HG02852 (cell line): Measurements from ENCODE around the gene COPS7A.
"Not testable (repeated sequence)": the region's sequence is repeated elsewhere in the genome, so short reads cannot be mapped to it uniquely, and the experiment has no call there.

Experiments used
- ATAC-seq: cut with Tn5 transposase; IDR thresholded peaks from one replicate; pipeline ENCODE4 v1.9.1; 2021; ENCODE audit warnings: mild to moderate bottlenecking, moderate library complexity; ENCODE audit not compliant: unreplicated experiment

Gene COPS7A

DNA sequence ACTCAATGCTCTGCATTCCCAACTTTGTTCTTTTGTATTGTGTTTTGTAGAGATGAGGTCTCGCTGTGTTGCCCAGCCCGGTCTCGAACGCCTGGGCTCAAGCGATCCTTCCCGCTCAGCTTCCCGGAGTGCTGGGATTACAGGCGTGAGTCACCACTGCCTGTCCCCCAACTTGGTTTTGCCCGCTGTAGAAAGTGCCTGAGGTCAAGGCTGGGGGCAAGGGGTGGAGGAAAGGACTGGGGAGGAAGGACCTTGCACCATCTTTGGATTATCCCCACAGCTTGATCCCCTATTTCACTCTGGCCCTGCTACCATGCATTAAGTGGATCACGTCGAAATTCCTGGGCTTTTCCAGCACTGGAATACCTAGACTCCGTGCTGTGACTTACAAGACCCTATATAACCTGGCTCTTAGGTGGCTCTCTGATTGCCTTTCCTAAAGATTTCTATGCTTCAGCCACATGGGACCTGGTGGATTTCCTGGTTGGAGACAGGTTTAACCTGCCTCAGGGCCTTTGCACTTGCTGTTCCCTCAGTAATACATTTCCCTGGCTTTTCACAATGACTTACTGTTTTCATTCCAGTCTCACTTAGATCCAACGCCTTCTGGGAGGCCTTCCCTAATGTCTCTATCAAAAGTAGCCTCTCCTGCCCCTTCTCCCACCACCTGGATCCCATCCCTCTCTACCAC is 22.6 kb upstream of the COPS7A start:
- no peak for ATAC-seq

DNA sequence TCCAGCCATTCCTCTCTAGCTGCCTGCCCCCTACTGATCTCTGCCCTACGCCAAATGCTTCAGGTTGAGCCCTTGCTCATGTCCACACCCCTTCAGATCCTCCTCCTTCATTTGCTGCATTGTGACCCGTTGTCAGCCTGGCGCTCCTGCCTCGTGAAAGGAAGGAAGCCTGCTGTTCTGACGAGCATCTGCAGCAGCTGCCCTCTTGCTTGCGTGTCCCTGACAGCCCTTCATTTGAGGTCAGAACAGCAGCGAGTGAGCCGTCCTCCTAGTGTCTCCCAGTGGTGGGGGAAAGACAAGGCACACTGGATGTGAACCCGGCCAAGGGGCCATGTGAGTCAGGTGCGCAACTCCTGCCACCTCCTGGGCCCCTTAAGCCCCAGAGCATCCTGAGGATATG is 20.2 kb upstream of the COPS7A start:
- ATAC-seq: no peak

DNA sequence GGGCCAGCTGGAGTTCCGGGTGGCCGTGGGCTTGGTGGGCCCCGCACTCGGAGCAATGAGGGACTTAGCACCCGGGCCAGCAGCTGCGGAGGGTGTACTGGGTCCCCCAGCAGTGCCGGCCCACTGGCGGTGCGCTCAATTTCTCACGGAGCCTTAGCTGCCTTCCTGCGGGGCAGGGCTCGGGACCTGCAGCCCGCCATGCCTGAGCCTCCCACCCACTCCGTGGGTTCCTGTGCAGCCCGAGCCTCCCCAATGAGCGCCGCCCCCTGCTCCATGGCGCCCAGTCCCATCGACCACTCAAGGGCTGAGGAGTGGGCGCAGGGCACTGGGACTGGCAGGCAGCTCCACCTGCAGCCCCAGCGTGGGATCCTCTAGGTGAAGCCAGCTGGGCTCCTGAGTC is 15.5 kb upstream of the COPS7A start:
- ATAC-seq: not testable (repeated sequence)

DNA sequence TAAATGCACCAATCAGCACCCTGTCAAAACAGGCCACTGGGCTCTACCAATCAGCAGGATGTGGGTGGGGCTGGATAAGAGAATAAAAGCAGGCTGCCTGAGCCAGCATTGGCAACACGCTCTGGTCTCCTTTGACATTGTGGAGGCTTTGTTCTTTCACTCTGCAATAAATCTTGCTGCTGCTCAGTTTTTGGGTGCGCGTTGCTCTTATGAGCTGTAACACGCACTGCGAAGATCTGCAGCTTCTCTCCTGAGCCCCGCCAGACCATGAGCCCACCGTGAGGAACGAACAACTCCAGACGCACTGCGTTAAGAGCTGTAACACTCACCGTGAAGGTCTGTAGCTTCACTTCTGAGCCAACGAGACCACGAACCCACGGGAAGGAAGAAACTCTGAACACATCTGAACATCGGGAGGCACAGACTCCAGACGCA is 14.9 kb upstream of the COPS7A start:
- ATAC-seq: no peak

GRCh38 chr12:6716031-6716873 is 7.6 kb upstream of the COPS7A start:
- ATAC-seq: not testable (repeated sequence)

DNA sequence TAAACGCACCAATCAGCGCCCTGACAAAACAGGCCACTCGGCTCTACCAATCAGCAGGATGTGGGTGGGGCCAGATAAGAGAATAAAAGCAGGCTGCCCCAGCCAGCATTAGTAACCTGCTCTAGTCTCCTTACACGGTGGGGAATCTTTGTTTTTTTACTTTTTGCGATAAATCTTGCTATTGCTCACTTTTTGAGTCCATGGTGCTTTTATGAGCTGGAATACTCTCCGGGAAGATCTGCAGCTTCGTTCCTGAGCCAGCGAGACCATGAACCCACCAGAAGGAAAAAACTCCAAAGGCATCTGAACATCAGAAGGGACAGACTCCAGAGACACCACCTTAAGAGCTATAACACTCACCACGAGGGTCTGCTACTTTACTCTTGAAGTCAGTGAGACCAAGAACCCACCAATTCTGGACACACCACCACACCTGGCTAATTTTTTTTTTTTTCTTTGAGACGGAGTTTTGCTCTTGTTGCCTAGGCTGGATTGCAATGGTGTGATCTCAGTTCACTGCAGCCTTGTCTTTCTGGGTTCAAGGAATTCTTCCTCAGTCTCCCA is 6.9 kb upstream of the COPS7A start:
- no peak for ATAC-seq

DNA sequence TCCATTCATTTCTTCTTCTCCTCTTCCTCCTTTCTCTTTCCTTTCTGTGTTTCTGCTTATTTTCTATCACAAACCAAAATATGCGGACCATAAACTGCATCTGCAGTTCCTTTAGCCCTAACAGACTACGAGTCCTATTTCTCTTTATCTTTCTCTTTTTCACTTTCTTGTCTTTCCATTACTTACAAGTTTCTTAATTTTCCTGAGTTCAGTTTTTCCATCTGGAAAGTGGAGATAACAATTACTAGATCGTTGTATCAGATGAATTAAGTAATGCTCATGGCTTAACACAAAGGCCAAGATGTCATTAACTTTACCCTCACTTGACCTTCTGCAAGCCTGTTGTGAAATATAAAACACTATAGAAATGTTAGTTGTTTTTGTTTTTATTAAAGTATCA is 983 bp upstream of the COPS7A start:
- no peak for ATAC-seq

DNA sequence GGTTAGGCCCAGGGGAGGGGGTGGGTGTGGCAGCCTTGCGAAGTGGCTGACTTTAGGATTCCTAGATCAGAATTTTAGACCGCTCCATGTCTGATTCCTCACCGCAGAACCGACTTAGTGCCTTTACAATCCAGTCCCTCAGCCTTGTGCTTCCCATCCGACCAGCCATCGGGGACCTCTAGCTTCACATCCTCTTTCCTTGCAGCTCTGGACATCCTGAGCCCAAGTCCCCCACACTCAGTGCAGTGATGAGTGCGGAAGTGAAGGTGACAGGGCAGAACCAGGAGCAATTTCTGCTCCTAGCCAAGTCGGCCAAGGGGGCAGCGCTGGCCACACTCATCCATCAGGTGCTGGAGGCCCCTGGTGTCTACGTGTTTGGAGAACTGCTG is 557 bp downstream of the COPS7A start:
- peak; percentile 25 for ATAC-seq

GRCh38 chr12:6725350-6725749 is 1.5 kb downstream of the COPS7A start:
- ATAC-seq: no peak

- ATAC-seq: no peak
These were observed 5.3 kb downstream of the COPS7A start for GRCh38 chr12:6729186-6729585.

- ATAC-seq: no peak
These were observed 6.3 kb downstream of the COPS7A start for GRCh38 chr12:6730169-6730568.

DNA sequence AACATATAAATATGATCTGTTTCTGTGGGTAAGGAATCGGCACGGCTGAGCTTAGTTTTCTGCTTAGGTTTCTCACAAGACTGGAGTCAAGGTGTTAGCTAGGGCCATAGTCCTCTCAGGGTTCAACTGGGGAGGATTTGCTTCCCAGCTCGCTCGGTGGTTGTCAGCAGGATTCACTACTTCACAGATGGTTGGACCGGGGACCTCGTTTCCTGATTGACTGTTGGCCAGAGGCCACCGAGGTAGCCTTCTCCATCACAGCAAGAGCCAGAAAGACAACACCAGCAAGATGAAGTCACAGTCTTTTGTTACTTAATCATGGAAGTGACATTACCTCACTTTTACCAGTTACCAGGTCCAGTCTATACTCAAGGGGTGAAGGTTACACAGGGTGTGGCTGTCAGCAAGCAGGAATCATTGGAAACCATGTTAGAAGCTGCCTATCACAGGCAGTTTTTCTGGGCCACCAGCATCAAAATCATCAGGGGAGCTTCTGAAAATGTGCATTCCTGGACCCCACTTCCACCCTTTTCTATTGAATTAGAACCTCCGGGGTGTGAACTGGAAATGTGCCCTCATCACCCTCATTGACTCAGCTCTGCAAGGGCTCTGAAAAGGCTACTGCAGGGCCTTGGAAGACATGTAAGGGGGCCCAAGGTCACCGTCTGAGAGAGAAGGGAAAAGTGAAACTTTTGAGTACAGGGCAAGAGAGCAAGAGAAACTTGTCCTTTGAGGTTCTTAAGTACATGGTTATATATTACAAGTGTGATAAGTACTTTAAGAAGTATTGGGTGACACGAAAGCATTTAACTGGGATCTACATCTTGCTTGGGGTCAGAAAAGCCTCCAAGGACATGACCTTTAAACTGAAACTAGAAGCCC is 10.9 kb downstream of the COPS7A start:
- ATAC-seq: no peak

DNA sequence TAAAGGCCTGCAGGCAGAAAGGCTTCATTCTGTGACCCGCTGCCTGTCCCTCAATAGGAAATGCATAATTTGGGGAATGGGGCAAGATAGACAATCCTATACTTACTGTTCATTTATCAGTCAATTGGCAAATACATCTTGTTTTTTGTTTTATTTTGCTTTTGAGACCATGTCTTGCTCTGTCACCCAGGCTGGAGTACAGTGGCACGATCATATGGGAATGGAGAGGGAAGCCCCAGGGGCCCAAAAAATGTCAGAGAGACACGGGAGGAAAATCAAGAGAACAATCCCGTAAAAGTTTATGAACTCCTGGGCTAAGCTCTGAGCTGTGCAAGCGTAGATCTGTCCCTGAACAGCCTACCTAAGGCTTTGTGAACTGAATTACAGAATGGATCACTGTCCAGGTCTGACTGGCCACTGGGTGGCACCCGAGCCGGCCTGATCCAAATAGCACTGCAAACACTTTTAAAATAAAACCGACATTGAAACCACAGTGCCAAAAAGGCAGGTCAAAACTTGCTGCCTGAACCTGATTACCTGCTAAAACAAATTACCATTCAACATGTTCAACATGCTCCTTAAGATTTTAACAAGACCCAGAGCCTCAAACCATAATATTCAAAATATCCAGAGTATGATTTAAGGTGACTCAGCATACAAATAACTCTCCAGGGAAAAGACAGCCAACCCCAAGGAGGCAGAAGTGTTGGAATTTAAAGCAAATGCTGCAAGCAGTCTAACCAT is 11.8 kb downstream of the COPS7A start:
- ATAC-seq: no peak

- ATAC-seq: no peak
These were observed 12.9 kb downstream of the COPS7A start for GRCh38 chr12:6736754-6737153.

DNA sequence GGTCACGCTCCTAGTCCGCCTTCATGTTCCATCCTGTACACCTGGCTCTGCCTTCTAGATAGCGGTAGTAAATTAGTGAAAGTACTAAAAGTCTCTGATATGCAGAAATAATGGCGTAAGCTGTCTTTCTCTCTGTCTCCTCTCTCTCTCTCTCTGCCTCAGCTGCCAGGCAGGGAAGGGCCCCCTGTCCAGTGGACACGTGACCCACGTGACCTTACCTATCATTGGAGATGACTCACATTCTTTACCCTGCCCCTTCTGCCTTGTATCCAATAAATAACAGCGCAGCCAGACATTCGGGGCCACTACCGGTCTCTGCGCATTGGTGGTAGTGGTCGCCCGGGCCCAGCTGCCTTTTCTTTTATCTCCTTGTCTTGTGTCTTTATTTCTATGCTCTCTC is 18.2 kb downstream of the COPS7A start:
- not testable (repeated sequence) for ATAC-seq

DNA sequence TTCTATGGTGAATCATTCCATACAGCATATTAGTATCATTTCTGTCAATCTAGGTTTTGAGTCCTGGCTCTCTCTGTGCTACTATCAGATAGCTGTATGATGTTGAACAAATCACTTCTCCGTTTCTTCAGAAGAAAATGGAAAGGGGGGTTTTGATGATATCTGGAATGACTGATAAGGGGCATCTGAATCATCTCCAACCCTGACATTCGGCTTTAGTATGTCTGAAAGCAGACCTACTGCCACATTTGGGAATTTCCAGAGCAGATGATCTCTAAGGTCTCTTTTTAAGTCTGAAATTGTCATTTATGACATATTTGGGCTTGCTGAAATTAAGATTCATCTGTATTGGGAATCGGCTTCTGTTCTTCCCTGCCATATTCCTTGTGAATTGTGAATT is 19.0 kb downstream of the COPS7A start:
- no peak for ATAC-seq

DNA sequence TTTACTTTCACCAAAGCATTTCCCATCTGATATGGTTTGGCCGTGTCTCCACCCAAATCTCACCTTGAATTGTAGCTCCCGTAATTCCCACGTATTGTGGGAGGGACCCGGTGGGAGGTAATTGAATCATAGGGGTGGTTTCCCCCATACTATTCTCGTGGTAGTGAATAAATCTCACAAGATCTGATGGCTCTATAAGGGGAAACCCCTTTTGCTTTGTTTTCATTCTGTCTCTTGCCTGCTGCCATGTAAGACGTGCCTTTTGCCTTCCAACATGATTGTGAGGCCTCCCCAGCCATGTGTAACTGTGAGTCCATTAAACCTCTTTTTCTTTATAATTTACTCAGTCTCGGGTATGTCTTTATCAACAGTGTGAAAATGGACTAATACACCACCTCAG is 19.5 kb downstream of the COPS7A start:
- ATAC-seq: not testable (repeated sequence)

DNA sequence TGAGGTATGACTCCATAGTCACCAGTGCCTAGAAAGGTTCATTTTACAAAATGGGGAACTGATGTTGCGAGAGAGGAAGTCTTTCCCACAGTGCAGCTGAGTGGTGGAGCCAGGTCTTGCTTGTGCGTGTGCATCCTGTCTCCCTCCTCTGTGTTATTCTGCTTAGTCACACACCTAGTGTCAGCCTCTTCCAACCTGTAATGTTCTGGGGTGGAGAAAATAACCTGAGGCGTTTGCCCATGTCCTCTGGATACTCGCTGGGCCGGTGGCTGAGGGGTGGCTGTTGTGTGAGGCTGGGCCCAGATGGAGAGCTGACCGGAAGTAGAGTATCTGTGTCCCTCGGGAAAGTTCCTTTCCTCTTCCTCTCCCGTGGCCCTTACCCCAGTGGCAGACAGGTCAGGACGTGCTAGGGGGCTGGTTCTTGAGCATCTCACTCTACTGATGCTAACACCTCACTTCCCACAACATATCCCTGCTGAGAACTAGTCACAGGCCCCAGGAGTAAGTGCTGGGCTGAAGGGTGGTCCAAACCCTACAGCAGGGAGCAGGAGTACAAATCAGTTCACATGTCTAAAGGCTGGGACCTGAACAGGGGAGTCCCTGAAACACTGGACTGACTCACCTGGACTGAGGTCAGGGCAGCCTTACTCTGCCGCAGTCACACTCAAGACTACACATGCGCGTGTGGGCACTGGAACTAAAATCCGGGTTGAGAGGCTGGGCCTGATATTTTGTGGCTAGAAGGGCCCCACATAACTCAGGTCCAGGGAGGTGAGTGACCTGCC is 22.1 kb downstream of the COPS7A start:
- no peak for ATAC-seq

- ATAC-seq: no peak
These were observed 23.4 kb downstream of the COPS7A start for GRCh38 chr12:6747216-6747615.

- no peak for ATAC-seq
These were observed 24.9 kb downstream of the COPS7A start for GRCh38 chr12:6748761-6749160.
